Measurements from ENCODE around the gene ADAMTSL2.

Gene ADAMTSL2

GRCh38 chr9:133499892-133500270, 34.6 kb upstream of the ADAMTSL2 start:
- no peak for DNase-seq (ENCODE audit: low read depth)

- no peak for DNase-seq (ENCODE audit: low read depth)
Observed at GRCh38 chr9:133502112-133502511, 32.4 kb upstream of the ADAMTSL2 start.

- DNase-seq (ENCODE audit: low read depth): no peak
Observed at GRCh38 chr9:133505186-133505830, 29.2 kb upstream of the ADAMTSL2 start.

GRCh38 chr9:133505901-133506652, 28.4 kb upstream of the ADAMTSL2 start:
- no peak for DNase-seq (ENCODE audit: low read depth)

- peak; percentile 93 for DNase-seq (ENCODE audit: low read depth)
Observed at GRCh38 chr9:133506653-133507038, 27.9 kb upstream of the ADAMTSL2 start.

GRCh38 chr9:133507246-133507965, 27.1 kb upstream of the ADAMTSL2 start:
- DNase-seq (ENCODE audit: low read depth): no peak

- DNase-seq (ENCODE audit: low read depth): no peak
Observed at GRCh38 chr9:133508046-133508445, 26.5 kb upstream of the ADAMTSL2 start.

- DNase-seq (ENCODE audit: low read depth): no peak
Observed at GRCh38 chr9:133509179-133510083, 25.1 kb upstream of the ADAMTSL2 start.

GRCh38 chr9:133510926-133511505, 23.5 kb upstream of the ADAMTSL2 start:
- DNase-seq (ENCODE audit: low read depth): no peak

GRCh38 chr9:133511607-133512006, 22.9 kb upstream of the ADAMTSL2 start:
- DNase-seq (ENCODE audit: low read depth): no peak

GRCh38 chr9:133512253-133513213, 22.0 kb upstream of the ADAMTSL2 start:
- DNase-seq (ENCODE audit: low read depth): no peak

- DNase-seq (ENCODE audit: low read depth): no peak
Observed at GRCh38 chr9:133513214-133514100, 21.0 kb upstream of the ADAMTSL2 start.

- DNase-seq (ENCODE audit: low read depth): no peak
Observed at GRCh38 chr9:133514460-133515239, 19.9 kb upstream of the ADAMTSL2 start.

- DNase-seq (ENCODE audit: low read depth): no peak
Observed at GRCh38 chr9:133515240-133515610, 19.3 kb upstream of the ADAMTSL2 start.

GRCh38 chr9:133515615-133516255, 18.8 kb upstream of the ADAMTSL2 start:
- no peak for DNase-seq (ENCODE audit: low read depth)

GRCh38 chr9:133516256-133516960, 18.1 kb upstream of the ADAMTSL2 start:
- no peak for DNase-seq (ENCODE audit: low read depth)

- no peak for DNase-seq (ENCODE audit: low read depth)
Observed at GRCh38 chr9:133516961-133517350, 17.5 kb upstream of the ADAMTSL2 start.

GRCh38 chr9:133517711-133518110, 16.8 kb upstream of the ADAMTSL2 start:
- no peak for DNase-seq (ENCODE audit: low read depth)

Data from HS-5 (cell line).